Measurements from ENCODE around the gene TIMM17A.
"Not testable (repeated sequence)": the region's sequence is repeated elsewhere in the genome, so short reads cannot be mapped to it uniquely, and the experiment has no call there.

The TIMM17A gene

GRCh38 chr1:202013603-202014002 lies 58.3 kb downstream of the TIMM17A start:
- in situ Hi-C loops (cut with MboI; ENCODE audit: low sequenced_read_pairs): no loop called here

- in situ Hi-C loops (cut with MboI; ENCODE audit: low sequenced_read_pairs): no loop called here
These were observed 58.8 kb downstream of the TIMM17A start for GRCh38 chr1:202014060-202014459.

GRCh38 chr1:202014915-202015661 lies 59.8 kb downstream of the TIMM17A start:
- in situ Hi-C loops (cut with MboI; ENCODE audit: low sequenced_read_pairs): no loop called here

GRCh38 chr1:202015662-202015937 lies 60.3 kb downstream of the TIMM17A start:
- in situ Hi-C loops (cut with MboI; ENCODE audit: low sequenced_read_pairs): no loop called here

- in situ Hi-C loops (cut with MboI; ENCODE audit: low sequenced_read_pairs): no loop called here
These were observed 60.9 kb downstream of the TIMM17A start for GRCh38 chr1:202016022-202016810.

- in situ Hi-C loops (cut with MboI; ENCODE audit: low sequenced_read_pairs): no loop called here
These were observed 61.8 kb downstream of the TIMM17A start for GRCh38 chr1:202016811-202017748.

- in situ Hi-C loops (cut with MboI; ENCODE audit: low sequenced_read_pairs): no loop called here
These were observed 62.6 kb downstream of the TIMM17A start for GRCh38 chr1:202017749-202018467.

- in situ Hi-C loops (cut with MboI; ENCODE audit: low sequenced_read_pairs): no loop called here
These were observed 63.3 kb downstream of the TIMM17A start for GRCh38 chr1:202018468-202019234.

GRCh38 chr1:202019235-202019558 lies 63.9 kb downstream of the TIMM17A start:
- in situ Hi-C loops (cut with MboI; ENCODE audit: low sequenced_read_pairs): not testable (repeated sequence)
